Stimulated activated CD4-positive, alpha-beta T cell treated with anti-CD3 and anti-CD28 coated beads, TNF-alpha, amount 100 ng/mL, for 24 hours (primary cell): Measurements from ENCODE around the gene FBF1.
"Not testable (repeated sequence)": the region's sequence is repeated elsewhere in the genome, so short reads cannot be mapped to it uniquely, and the experiment has no call there.

Experiments
- DNase-seq, 3 experiments: peaks; one replicate each; pipeline ENCODE4 v3.0.0-alpha.2; 2020; ENCODE audit warnings: low read depth in 3 of 3

FBF1 gene

DNA sequence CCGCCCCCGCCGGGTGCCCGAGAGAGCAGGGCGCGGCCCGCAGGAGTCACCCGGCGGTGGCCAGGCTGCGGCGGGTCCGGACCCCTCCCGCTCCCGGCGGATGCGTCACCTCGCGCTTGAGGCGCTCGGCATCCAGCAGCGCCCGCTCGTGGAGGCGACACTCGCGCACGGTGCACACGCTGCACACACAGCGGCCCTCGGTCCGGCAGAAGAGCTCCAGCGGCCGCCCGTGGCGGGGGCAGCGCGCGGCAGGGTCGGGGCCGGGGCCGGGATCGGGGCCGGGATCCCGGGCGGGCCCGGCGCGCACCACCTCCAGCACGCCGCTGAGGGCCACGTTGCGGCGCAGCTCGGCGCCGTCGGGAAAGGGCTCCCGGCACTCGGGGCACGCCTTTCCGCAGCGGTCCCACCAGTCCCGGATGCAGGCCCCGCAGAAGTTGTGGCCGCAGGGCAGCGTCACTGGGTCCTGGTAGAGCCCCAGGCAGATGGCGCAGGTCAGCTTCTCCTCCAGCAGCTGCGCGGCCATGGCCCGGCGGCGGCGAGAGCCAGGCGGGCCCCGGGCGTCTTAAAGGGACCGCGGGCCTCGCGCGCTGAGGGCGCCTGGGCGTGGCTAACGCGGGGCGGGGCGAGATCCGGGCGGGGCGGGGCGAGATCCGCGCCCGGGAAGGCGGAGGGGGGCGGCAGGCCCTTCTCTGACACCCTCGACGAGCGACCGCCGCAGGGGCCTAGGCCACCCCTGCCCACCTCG is 44.3 kb downstream of the FBF1 start, which contains the start of gene TRIM65:
Gene TRIM65 (minus strand): TSS at position 537 of the 745 bp plus-strand sequence. CDS start 14 bp downstream, at position 523.
- peak in 2 of 3 experiments; percentile 73 to 76 for DNase-seq

DNA sequence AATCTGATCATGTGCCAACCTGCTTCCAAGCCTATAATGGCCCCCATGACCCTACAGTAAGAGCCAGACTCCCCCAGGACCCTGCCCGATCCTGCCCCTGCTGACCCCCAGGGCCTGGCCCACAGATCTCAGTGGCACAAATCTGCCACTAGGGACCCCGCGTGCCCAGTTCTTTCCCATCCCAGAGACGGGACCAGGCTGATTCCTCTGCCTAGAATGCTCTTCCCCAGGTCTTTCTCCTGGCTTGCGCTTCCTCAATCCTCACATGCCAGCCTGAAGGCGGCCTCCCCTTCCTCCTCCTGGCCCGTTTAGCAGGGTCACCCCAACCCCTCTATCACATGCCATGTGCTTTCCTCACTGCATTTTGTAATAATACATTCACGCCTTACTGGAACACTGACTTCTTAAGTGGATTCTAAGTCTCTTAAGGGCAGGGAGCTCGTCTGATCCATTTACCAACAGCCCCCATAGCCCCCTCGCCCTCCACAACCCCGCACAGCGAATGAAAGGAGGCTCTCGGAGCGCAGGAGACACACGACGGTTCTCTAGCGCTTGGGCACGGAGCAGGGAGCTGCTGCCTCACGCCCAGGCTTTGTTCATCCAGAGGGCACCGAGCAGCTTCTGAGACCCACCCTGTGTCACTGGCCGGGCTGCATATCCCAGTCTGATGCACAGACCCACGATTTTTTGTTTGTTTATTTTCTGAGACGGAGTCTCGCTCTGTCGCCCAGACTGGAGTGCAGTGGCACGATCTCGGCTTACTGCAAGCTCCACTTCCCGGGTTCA is 45.3 kb downstream of the FBF1 start:
- DNase-seq: no peak

DNA sequence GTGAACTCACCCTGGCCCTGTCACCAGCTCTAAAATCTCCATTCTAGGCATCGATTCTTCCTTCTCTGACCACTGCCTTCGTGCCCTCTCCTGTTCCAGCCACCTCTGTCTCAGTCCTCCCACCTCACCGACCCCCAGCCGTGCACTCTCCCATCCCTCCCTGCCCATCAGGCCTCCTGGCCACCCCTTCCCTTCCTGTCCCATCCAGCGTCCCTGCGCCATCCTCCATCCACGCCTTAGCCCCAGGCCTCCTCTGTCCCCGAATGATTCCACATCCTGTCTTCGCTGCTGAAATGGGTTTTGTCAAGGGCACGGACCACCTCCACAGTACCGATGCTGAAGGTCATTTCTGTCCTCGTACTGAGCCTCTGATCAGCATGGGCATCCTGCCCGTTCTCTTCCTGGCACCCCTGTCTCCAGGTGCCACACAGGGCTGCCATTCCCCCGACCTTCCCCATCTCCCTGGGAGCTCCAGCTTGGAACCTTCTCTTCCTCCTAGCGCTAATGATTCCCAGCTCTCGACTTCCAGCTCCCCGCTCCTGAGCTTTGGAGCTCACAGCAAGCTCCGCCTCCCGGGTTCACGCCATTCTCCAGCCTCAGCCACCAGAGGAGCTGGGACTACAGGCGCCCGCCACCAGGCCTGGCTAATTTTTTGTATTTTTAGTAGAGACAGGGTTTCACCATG is 46.7 kb downstream of the FBF1 start:
- DNase-seq: no peak

DNA sequence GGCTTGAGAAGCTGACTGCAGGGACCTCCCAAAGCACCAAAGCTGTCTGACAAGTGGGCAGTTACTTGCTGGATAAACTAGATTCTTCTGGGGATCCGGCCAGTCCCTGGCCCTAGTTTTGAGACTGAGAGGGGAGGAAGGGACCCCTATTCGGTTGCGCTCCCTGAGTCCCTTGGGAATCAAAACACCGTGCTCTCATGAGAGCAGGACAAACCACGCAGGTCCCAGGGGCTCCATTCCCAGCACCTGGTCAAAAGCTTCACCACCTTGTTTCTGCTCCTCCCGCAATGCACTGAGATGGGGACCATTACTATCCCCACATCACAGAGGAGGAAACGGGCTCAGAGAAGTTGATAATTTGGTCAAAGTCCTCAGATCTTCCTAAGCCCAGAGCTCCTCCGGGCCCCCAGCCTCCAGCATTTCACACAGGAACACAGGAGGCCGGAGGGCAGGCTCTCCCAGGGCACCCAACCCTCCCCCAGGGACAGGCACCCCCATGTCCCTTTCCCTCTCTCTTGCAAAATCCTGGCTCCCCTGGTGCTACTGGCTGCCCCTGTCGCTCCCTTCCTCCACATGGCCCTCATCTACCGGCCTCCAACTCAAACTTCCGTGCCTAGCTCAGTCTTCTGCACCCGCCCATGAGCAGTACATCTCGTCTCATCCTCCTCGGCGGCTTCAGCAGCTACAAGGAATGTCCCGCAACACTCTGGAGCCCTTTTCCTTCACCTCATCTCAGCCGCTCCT is 47.4 kb downstream of the FBF1 start:
- no peak for DNase-seq

DNA sequence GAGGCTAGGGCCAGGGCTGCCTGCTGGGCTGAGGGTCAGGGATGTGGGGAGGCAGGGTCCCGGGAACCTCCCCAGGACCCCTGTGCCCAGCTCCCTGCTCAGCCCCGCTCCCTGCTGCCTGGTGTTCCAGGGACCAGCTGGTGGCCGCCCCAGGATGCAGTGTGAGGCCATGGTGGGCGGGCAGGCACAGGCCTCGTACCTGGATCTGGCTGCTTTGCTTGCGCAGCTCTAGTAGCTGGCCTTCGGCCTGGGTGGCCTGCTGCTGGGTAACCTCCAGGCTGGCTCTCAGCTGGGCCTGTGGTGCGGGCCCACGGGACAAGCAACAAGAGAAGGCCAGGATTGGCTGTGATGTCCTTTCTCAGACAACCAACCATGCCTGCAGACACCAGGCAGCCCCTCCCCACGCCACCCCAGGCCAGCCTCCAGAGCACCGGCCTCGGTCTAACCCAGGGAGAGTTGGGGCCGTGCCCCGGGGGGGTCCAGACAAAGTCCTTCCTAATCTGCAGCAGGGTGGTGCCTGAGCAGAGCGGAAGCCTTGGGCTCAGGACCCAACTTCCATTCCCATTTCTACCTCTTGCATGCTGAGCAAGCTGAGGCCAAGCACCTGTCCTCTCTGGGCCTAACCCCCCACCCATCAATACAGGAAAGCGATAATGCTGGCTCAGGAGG is 48.2 kb downstream of the FBF1 start:
- DNase-seq: no peak

DNA sequence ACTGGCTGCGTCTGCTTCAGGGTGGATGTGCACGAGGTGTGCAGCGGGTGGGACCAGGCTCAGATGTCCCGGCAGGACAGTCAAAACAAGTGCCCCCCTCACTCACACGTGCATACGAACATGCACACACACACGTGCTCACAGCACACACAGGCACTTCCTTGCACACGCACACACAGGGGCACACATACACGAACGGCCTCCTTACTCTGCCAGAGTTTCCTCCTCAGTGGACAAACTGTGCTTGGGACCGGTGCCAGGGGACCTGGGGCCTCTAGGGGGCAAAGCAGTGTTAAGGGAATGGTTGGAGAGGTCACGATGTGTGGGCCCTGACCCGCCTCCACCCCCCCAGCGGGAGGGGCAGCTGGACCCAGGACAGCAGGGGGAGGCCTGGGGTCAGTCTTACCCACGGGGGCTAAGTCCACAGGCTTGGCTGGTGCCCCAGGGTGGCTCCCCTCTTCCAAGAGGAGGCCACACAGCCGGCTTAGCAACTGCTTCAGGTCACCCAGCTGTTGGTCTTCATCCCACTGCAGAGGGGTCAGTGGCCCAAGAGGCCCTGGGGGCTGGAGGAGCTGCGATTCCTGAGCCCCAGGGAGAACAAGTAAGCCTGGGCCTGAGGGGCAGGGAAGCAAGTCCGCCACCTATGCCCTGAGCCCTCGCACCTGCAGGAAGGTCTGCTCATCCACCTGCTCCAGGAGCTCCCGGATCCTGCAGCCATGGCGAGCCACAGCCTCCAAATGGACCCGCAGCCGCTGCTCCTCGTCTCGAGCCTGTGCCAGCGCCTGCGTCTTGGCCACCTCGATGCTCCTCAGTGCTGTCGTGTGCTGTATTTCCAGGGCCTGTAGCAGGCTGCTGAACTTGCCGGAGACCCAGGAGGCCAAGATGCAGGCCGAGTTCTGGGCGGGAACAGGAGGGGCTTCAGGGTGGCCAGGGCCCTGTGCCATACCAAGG is 49.0 kb downstream of the FBF1 start:
- no peak for DNase-seq

DNA sequence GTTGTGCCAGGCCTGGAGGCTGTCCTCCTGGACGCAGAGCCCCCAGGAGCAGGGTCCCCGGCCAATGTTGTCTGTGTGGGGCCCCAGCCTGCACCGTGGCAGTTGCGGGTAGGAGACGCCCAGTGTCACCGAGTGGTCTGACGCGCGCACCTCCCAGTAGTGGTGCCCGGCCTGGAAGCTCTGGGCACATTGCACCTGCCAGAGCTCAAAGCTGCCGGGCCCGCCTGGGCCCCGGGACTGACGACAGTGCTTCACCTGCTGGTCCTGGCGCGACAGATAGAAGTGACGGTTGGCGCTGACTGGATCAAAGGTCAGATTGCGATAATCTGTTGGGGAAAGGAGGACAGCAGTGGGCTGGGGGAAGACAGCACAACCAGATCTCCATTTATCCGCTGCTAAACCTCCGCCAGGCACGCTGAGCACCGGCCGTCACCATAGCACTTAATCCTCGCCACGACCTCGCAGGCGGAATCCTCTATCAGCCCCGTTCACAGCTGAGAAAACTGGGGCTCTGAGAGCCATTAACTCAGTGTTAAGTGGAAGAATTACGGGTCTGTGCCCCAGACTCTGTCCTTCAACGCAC is 49.7 kb downstream of the FBF1 start:
- DNase-seq: no peak

DNA sequence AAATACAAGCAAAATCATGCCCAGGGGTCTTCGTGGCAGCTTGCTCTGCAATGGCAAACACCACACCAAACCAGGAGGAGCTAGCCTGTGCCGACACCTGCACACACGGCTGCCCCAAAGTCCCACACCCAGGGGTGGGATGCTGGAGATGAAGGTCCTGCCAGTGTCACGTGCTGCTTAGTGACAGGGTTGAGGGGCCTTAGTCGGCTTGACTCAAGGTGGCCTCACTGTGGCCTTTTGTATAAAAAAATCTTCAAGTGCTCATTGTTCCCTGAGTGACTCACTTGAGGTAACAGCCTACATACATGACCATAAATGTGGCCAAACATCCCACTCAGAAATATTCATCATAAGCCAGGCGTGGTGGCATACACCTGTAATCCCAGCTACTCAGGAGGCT is 51.4 kb downstream of the FBF1 start:
- no peak for DNase-seq

DNA sequence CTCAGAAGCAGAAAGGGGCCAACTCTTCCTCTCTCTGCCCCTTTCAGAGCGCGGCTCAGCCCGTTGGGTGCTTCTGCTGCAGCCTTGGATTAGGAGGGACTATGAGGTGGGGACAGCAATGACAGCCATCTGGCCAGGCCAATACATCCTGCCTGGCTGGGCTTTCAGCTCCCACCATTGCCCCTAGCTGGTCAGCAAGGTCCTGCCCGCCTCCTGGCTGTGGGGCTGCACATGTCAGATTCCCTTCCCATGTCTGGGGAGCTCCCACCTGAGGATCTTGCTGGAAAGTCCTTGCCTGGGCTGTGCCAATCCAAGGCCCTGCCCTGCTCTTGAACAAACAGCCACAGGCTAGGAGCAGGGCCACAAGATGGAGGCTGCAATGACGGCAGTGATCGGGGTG is 52.4 kb downstream of the FBF1 start:
- no peak for DNase-seq

DNA sequence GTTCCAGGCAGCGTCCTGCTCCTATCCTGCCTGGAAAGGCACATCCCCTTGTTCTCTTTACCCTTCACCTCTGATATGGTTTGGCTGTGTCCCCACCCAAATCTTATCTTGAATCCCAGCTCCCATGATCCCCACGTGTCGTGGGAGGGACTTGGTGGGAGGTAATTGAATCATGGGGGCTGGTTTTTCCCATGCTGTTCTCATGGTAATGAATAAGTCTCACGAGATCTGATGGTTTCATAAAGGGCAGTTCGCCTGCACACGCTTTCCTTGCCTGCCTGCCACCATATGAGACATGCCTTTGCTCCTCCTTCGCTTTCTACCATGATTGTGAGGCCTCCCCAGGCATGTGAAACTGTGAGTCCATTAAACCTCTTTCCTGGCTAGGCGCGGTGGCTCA is 55.0 kb downstream of the FBF1 start:
- DNase-seq: not testable (repeated sequence)

DNA sequence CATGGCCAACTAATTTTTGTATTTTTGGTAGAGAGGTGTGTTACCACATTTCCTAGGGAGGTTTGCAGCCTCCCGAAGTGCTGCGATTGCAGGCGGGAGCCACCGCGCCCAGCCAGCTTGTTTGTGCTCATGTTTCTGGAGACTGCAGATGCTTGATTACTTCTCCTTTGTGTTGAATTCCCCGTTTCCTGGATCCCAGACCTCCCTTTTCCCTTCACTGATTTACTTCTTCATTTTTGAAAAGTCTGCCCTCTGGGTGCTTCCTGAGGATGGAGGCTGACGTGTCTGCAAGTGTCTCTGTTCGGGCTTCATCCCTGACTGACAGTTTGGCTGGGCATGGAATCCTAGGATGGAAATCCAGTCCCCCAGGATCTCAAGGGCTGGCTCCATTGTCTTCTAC is 55.4 kb downstream of the FBF1 start:
- DNase-seq: no peak

DNA sequence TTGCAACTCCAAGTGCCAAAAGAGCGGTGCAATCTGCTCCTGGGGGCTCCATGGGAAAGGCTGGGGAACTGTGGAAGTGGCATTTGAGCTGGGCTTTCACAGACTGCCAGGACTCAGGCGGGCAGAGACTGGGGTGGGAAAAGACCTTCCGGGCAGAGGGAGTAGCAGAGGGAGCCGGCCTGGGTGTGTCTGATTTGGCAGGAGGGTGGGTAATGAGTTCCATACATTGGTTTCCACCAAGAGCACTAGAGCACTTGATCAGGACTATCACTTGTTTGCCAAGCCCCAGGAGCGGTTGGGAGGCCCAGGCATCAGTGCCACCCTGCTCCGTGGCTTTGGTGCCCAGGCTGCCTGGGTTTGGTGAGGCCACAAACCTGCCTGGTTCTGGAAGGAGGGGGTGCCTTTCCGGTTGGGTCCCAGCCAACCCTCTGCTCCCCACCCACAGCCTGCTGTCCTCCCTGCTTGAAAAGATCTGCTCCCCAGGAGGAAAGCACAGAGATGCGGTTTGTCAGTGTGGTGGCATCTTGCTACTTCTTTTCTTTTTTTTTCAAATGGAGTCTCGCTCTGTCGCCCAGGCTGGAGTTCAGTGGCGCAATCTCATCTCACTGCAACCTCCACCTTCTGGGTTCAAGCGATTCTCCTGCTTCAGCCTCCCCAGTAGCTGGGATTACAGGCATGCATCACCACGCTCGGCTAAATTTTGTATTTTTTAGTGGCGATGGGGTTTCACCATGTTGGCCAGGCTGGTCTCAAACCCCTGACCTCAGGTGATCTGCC is 59.0 kb downstream of the FBF1 start:
- DNase-seq: no peak

DNA sequence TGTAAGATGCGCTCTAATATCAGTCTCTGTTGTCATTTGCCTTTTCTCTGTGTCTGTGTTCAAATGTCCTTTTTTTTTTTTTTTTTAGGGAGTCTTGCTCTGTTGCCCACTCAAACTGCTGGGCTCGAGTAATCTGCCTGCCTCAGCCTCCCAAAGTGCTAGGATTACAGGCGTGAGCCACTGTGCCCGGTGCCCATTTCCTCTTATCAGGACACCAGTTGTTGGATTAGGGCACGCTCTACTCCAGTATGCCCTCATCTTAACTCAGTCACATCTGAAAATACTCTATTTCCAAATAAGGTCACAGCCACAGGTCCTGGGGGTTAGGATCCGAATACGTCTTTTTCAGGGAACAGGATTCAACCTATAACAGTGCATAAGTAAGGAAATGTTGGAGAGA is 60.6 kb downstream of the FBF1 start:
- no peak for DNase-seq

DNA sequence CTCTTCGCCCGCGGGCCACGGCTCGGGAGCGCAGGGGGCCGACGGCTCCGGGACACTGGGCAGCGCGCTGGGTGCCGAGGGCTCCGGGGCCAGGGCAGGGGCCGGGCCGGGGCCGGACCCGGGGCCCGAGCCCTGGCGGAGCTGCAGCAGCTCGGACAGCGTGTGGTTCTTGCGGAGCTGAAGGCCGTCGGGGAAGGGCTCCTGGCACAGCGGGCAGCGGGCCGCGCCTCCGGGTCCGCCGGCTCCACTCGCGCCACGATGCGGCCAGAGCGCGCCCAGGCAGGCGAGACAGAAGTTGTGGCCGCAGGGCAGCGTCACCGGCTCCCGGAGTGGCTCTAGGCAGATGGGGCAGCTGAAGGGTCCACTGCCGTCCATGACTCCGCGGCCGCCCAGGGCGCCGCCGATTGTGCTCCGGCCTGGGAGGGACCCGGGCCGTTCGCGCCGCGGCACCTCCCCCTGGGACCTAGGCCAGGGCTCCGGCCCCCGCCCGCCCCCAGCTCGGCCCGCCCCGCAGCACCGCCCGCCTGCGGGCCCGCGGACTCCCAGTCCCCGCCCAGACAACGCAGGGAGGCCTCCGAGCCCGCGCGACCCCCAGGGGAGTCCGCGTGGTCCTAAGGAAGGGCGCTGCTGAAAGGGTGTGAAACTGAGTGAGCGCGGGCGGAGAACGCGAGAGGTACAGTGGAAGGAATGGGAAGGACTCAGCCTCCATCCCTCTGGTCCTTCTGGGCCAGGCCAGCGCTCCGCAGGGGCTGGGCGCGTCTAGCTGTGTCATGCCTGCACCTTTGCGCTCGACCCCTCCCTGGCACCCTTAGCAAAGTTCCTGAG is 62.5 kb downstream of the FBF1 start, which contains the start of gene TRIM47:
Gene TRIM47 (minus strand): TSS at position 408 of the 825 bp plus-strand sequence. CDS start 33 bp downstream, at position 375.
- no peak for DNase-seq

DNA sequence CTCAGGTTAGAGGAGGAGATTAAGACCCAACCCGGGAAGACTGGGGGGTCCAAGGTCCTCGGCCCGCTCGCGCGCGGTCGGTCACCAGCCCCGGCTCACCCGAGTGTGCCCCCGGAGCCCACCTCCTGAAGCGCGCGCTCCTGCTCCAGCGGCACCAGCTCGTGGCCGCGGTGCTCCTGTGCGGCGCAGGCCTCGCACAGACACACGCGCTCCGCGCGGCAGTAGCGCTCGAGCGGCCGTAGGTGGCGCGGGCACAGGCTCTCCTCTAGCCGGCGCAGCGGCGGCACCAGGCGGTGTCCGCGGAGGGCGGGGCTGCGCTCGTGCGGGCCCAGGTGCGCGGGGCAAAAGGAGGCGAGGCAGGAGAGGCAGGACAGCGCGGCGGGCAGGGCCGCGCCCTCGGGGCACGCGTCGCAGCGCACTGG is 63.1 kb downstream of the FBF1 start:
- peak; percentile 37 to 68 (median 54) for DNase-seq

DNA sequence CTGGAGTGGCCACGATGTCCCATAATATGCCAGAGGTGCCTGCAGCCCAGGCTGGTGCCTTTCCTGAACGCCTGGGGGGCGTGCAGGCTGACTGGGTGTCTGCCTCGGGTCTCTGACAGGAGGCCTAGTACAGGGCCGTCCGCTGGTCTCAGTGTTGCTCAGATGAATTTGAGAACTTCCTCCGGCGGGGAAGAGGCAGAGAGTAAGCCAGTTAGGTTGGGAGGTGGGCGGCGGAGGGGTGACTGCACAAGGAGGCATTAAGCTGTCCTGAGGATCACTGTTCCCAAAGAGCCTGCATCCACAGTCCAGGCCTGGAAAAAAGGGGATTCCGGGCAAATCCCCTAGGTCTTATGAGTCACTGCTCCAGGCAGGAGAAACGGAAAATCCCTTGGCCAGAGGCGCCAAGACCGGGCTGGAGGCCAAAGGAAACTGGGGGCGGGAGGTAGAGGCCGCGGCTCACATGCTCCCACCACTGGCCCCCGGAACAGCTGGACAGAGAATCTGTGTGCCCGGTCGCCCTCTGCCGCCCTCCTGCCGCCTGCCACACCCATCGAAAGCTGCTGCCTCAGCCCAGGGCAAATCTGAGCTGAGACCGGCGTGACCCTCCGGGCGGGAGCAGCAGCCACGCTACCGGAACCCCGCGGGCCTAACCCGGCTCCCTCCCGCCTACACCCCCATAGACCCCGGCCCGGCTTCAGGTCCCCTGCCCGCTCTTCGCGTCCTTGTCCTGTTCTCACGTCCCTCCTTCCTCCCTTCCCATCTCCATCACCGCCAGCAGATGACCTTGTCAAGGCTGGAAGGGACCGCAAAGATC is 63.7 kb downstream of the FBF1 start:
- peak in 1 of 3 experiments; percentile 56 for DNase-seq
